ENCODE measurements around the gene GALNTL6. TPM values are rescaled to one million over a fixed set of nuclear protein-coding genes. Genes with fewer than 3 reads are reported as not detected.

The GALNTL6 gene
- total RNA-seq, 1 donor from 2014 or later, result 0.61 TPM

DNA sequence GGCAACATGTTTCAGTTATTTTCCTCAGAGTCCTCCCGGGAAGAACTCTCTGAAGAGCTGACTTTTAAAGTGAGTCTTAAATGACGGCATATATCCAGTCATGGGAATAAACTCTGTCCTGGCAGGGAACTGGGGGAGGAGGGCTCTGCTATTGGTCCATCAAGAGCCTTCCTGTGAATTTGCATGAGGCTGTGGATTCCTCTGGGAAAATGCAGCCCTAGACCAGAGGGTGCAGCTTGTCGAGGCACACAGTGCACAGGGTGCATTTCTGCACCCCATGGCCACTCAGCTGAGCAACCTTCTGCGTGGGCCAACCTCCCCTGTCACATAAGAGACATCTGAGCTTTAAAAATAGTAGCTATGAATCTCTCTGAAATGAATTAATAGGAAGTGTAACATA is 360.0 kb downstream of the GALNTL6 start:
- no peaks in the 10 kb centered on the region for H3K27me3 ChIP-seq (ENCODE audit: insufficient read depth, low read length)
- DNase-seq (ENCODE audit: low read depth), result no peak
- TF ChIP-seq, protein P1, sequence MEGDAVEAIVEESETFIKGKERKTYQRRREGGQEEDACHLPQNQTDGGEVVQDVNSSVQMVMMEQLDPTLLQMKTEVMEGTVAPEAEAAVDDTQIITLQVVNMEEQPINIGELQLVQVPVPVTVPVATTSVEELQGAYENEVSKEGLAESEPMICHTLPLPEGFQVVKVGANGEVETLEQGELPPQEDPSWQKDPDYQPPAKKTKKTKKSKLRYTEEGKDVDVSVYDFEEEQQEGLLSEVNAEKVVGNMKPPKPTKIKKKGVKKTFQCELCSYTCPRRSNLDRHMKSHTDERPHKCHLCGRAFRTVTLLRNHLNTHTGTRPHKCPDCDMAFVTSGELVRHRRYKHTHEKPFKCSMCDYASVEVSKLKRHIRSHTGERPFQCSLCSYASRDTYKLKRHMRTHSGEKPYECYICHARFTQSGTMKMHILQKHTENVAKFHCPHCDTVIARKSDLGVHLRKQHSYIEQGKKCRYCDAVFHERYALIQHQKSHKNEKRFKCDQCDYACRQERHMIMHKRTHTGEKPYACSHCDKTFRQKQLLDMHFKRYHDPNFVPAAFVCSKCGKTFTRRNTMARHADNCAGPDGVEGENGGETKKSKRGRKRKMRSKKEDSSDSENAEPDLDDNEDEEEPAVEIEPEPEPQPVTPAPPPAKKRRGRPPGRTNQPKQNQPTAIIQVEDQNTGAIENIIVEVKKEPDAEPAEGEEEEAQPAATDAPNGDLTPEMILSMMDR (IDR thresholded peaks at IDR 0.05; ENCODE audit: insufficient read depth, low read depth, low read length), result no peak
- no peak for TF ChIP-seq EZH2 (IDR thresholded peaks at IDR 0.05; ENCODE audit: insufficient read depth, low read length)
- no peak for FAIRE-seq
- Mint-ChIP-seq H3K9me3 (ENCODE audit: unreplicated experiment) (no peaks in the 10 kb centered on the region), H3K27ac (ENCODE audit: unreplicated experiment) (no peak overlapping the region), H3K4me1 (ENCODE audit: low read depth, unreplicated experiment) (peaks cover 9% of the 10 kb centered on the region), H3K36me3 (ENCODE audit: low read depth, unreplicated experiment) (no peaks in the 10 kb centered on the region), H3K4me3 (ENCODE audit: unreplicated experiment) (no peak overlapping the region), H3K27me3 (ENCODE audit: low read depth, unreplicated experiment) (no peaks in the 10 kb centered on the region)
- no peak overlapping the region for H3K4me3 ChIP-seq (ENCODE audit: insufficient read depth, low read depth, low read length)
- no peaks in the 10 kb centered on the region for H3K9me3 ChIP-seq (ENCODE audit: insufficient read depth, low read depth, low read length)
- no peak overlapping the region for H3K9ac ChIP-seq (ENCODE audit: low read length)
- H3K4me1 ChIP-seq (ENCODE audit: insufficient read depth, low read length), result no peaks in the 10 kb centered on the region
- H4K20me1 ChIP-seq (ENCODE audit: insufficient read depth, low read length), result no peaks in the 10 kb centered on the region
- no peaks in the 10 kb centered on the region for H3K79me2 ChIP-seq (ENCODE audit: insufficient read depth, low read length)
- no peaks in the 10 kb centered on the region for H3K36me3 ChIP-seq (ENCODE audit: insufficient read depth, low read length)
- no peak overlapping the region for H3K4me2 ChIP-seq (ENCODE audit: low read length)
- no peak overlapping the region for H3K27ac ChIP-seq (ENCODE audit: low read depth, low read length)
- no peak overlapping the region for H2AFZ ChIP-seq (ENCODE audit: low read depth, low read length)

DNA sequence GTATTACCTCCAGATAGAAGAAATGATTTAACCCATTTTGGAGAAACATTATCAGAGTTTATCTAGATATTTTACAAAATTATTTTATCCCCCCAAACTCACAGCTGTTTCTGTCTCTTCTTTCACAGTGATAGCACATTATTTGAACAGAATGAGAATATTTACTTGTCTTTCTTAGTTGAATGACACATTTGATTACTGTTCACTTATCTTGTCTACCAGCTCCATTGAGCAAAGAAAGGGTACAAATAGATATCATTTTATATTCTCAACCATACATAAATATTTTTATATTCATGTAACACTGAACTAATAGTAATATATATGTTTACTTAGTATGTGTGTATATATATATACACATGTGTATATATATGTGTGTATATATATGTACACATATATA is 364.2 kb downstream of the GALNTL6 start:
- no peak for DNase-seq (ENCODE audit: low read depth)
- Histone ChIP-seq H3K27ac (ENCODE audit: low read depth, low read length) (no peak overlapping the region), H3K9me3 (ENCODE audit: insufficient read depth, low read depth, low read length) (no peaks in the 10 kb centered on the region), H3K27me3 (ENCODE audit: insufficient read depth, low read length) (no peaks in the 10 kb centered on the region), H3K4me3 (ENCODE audit: insufficient read depth, low read depth, low read length) (no peak overlapping the region), H4K20me1 (ENCODE audit: insufficient read depth, low read length) (no peaks in the 10 kb centered on the region), H3K79me2 (ENCODE audit: insufficient read depth, low read length) (no peaks in the 10 kb centered on the region), H3K4me1 (ENCODE audit: insufficient read depth, low read length) (no peaks in the 10 kb centered on the region), H3K36me3 (ENCODE audit: insufficient read depth, low read length) (no peaks in the 10 kb centered on the region), H3K4me2 (ENCODE audit: low read length) (no peak overlapping the region), H3K9ac (ENCODE audit: low read length) (no peak overlapping the region), H2AFZ (ENCODE audit: low read depth, low read length) (no peak overlapping the region)
- Mint-ChIP-seq H3K4me3 (ENCODE audit: unreplicated experiment) (no peak overlapping the region), H3K27ac (ENCODE audit: unreplicated experiment) (no peak overlapping the region), H3K9me3 (ENCODE audit: unreplicated experiment) (peaks cover 7% of the 10 kb centered on the region), H3K4me1 (ENCODE audit: low read depth, unreplicated experiment) (no peaks in the 10 kb centered on the region), H3K27me3 (ENCODE audit: low read depth, unreplicated experiment) (no peaks in the 10 kb centered on the region), H3K36me3 (ENCODE audit: low read depth, unreplicated experiment) (no peaks in the 10 kb centered on the region)
- TF ChIP-seq EZH2 (IDR thresholded peaks at IDR 0.05; ENCODE audit: insufficient read depth, low read length), result no peak
- TF ChIP-seq, protein P1 (IDR thresholded peaks at IDR 0.05; ENCODE audit: insufficient read depth, low read depth, low read length), result no peak
- FAIRE-seq, result no peak

DNA sequence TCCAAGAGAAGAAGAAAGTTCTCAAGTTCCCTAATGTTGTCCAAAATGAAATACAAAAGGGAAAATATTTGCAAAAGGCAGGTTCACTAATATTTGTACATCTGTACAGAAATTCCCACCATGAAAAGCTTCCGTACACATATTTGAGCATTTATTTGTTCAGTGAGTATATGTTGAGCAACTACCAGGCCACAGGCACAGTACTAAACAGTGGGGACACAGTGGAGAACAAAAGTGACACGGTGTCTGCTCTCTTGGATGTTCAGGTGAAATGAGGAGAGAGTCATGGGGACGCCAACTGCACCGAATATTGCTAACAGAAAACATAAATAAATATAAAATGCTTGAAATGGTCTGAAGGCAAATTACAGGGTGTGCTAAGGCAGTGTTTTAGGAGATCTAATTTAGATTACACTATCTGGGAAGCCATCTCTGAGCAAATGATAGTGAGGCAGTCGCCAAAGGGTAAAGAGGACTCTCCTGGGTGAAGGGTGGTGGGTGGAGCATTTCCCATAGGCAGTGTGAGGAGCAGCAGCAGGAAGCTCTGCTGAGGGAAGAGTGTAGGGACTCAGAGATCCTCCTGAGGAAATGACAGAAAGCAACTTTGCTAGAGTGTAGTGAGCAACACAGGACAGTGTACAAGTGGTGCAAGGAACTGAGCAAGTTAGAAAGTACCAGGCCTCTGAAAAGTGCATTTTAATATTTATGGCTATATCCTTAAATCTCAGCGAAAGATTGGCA is 375.2 kb downstream of the GALNTL6 start:
- H3K79me2 ChIP-seq (ENCODE audit: insufficient read depth, low read length), result no peaks in the 10 kb centered on the region
- Mint-ChIP-seq H3K36me3 (ENCODE audit: low read depth, unreplicated experiment) (no peaks in the 10 kb centered on the region), H3K27ac (ENCODE audit: unreplicated experiment) (no peak overlapping the region), H3K27me3 (ENCODE audit: low read depth, unreplicated experiment) (no peaks in the 10 kb centered on the region), H3K4me1 (ENCODE audit: low read depth, unreplicated experiment) (no peaks in the 10 kb centered on the region), H3K4me3 (ENCODE audit: unreplicated experiment) (no peak overlapping the region), H3K9me3 (ENCODE audit: unreplicated experiment) (no peaks in the 10 kb centered on the region)
- no peaks in the 10 kb centered on the region for H4K20me1 ChIP-seq (ENCODE audit: insufficient read depth, low read length)
- H2AFZ ChIP-seq (ENCODE audit: low read depth, low read length), result no peak overlapping the region
- DNase-seq (ENCODE audit: low read depth) (no peak), FAIRE-seq (no peak)
- H3K9me3 ChIP-seq (ENCODE audit: insufficient read depth, low read depth, low read length), result no peaks in the 10 kb centered on the region
- no peak overlapping the region for H3K4me3 ChIP-seq (ENCODE audit: insufficient read depth, low read depth, low read length)
- H3K27me3 ChIP-seq (ENCODE audit: insufficient read depth, low read length), result no peaks in the 10 kb centered on the region
- H3K4me2 ChIP-seq (ENCODE audit: low read length), result no peak overlapping the region
- no peaks in the 10 kb centered on the region for H3K36me3 ChIP-seq (ENCODE audit: insufficient read depth, low read length)
- H3K27ac ChIP-seq (ENCODE audit: low read depth, low read length), result no peak overlapping the region
- H3K4me1 ChIP-seq (ENCODE audit: insufficient read depth, low read length), result no peaks in the 10 kb centered on the region
- H3K9ac ChIP-seq (ENCODE audit: low read length), result no peak overlapping the region
- TF ChIP-seq, protein P1 (IDR thresholded peaks at IDR 0.05; ENCODE audit: insufficient read depth, low read depth, low read length), result no peak
- TF ChIP-seq EZH2 (IDR thresholded peaks at IDR 0.05; ENCODE audit: insufficient read depth, low read length), result no peak
